Bladder microvascular endothelial cell (primary cell): ENCODE data around the gene ANKRD30B. TPM values are rescaled to one million over a fixed set of nuclear protein-coding genes. Genes with fewer than 3 reads are reported as not detected.

Source experiments
- total RNA-seq: library from RNA; depleted of rRNA; stranded (reverse); fragments of >200 nt; gene quantifications from 2 replicates; pipeline ENCODE4 v1.2.3, GENCODE V29; 2014

The ANKRD30B gene, protein sequence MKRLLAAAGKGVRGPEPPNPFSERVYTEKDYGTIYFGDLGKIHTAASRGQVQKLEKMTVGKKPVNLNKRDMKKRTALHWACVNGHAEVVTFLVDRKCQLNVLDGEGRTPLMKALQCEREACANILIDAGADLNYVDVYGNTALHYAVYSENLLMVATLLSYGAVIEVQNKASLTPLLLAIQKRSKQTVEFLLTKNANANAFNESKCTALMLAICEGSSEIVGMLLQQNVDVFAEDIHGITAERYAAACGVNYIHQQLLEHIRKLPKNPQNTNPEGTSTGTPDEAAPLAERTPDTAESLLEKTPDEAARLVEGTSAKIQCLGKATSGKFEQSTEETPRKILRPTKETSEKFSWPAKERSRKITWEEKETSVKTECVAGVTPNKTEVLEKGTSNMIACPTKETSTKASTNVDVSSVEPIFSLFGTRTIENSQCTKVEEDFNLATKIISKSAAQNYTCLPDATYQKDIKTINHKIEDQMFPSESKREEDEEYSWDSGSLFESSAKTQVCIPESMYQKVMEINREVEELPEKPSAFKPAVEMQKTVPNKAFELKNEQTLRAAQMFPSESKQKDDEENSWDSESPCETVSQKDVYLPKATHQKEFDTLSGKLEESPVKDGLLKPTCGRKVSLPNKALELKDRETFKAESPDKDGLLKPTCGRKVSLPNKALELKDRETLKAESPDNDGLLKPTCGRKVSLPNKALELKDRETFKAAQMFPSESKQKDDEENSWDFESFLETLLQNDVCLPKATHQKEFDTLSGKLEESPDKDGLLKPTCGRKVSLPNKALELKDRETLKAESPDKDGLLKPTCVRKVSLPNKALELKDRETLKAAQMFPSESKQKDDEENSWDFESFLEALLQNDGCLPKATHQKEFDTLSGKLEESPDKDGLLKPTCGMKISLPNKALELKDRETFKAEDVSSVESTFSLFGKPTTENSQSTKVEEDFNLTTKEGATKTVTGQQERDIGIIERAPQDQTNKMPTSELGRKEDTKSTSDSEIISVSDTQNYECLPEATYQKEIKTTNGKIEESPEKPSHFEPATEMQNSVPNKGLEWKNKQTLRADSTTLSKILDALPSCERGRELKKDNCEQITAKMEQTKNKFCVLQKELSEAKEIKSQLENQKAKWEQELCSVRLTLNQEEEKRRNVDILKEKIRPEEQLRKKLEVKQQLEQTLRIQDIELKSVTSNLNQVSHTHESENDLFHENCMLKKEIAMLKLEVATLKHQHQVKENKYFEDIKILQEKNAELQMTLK (N-terminal part only)
- total RNA-seq, result not detected in 2 replicates

DNA sequence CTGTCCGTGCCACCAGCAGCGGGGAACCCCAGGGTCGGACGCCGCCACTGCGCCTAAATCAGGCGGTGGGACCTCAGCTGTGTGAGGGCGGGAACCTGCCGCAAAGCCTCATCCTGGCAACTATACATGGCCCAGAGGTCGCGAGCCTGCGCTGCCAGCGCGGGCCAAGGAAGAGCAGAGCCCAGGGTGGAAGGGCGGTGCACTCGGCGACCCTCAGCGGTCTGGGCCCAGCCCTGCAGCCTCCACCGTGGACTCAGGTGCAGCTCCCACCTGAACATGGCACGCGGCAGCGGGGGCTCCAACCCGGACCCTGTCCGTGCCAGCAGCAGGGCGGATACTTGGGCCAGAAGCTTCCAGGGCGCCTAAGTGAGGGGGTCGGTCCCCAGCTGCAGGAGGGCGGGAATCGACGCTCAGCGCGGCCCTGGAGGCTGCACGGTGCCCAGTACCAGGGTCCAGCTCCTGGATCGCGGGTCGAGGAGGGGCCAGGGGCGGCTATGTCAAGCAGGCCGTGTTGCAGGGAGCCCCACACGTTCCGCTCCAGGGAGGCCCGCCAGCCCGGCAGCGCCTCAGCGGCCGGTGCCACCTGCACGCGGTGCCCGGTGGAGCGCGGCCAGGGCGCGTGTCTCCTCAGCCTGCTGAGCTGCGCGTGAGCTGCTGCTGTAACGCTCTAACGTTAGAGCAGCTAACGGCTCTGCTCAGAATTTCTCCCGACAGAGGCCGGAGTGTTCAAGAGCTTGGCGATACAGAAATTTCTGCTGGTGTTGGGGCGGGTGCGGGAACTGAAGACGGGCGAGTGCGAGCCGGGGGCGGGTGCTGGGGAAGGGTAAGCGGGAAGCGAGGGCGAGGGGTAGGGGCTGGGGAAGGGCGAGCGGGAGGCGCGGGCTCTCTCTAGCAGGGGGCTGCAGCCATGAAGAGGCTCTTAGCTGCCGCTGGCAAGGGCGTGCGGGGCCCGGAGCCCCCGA, at the start of gene ANKRD30B:
TSS of gene ANKRD30B (plus strand) at position 660 of the 962 bp plus-strand sequence. CDS start at position 908, 248 bp downstream.

Other genes starting within 250 kb of the ANKRD30B start
- gene POTEC, start 204.6 kb upstream of the ANKRD30B start, total RNA-seq, result not detected in 2 replicates